K562 (cell line): Measurements from ENCODE around the gene BHLHE23. TPM values are rescaled to one million over a fixed set of nuclear protein-coding genes. Genes with fewer than 3 reads are reported as not detected.

Experiments
- ATAC-seq: fragments of 200-7000 bp; cut with Tn5 transposase; 3 replicates; pipeline ENCODE4 v1.9.1; 2020; ENCODE audit warnings: moderate library complexity
- BruUV-seq: library from RNA; stranded (reverse); fragments of 400-500 nt; replicated peaks from 2 replicates; lab custom pipeline; 2021; lab: Mats Ljungman, UMichigan
- CTCF ChIA-PET: fragments of 300-600 bp; formaldehyde crosslinking; extraction: SDS; loops from one replicate; lab custom pipeline; 2021; ENCODE audit warnings: low intra/inter-chr PET ratio; lab: Yijun Ruan, JAX
- POLR2A ChIA-PET: fragments of 300-600, 350-650 bp; sonication (Branson Sonifier 250); formaldehyde crosslinking; extraction: SDS; loops from one replicate; lab custom pipeline; 2021; ENCODE audit warnings: antibody characterized with exemption, inconsistent platforms; lab: Yijun Ruan, JAX
- DNase-seq, 4 experiments: peaks; one replicate each; pipeline versions ENCODE4 v3.0.0 to v3.0.0-alpha.2; 2011 to 2018; ENCODE audit warnings: low spot score in 3 of 4, mixed read lengths in 3 of 4; ENCODE audit errors: extremely low read depth in 1 of 4
- FAIRE-seq: peaks from 2 replicates; lab custom pipeline; 2011; peaks lifted over from hg19 to GRCh38; lab: Jason Lieb, UNC
- H2AFZ ChIP-seq: 2 replicates; pipeline ENCODE4 v1.6.0; 2011; ENCODE audit warnings: low read depth, low read length, control low read depth, inconsistent platforms
- H3K27ac ChIP-seq: fragments of 200-600 bp; 3 replicates; pipeline ENCODE4 v1.8.0; 2011; ENCODE audit warnings: low read depth, mild to moderate bottlenecking, control low read depth, inconsistent platforms, low read length, moderate library complexity, mixed read lengths; ENCODE audit errors: extremely low read depth
- H3K27me3 ChIP-seq, 2 experiments: fragments of 300-600 bp in 1 of 2; 2 replicates in 1 of 2; 3 replicates in 1 of 2; pipeline versions ENCODE4 v1.6.0 to v1.8.0; 2011; ENCODE audit warnings: inconsistent platforms in 2 of 2, low read length in 2 of 2, mild to moderate bottlenecking in 1 of 2, mixed read lengths in 1 of 2, moderate library complexity in 1 of 2; ENCODE audit not compliant: control insufficient read depth in 2 of 2, insufficient read depth in 2 of 2
- H3K36me3 ChIP-seq: fragments of 300-600 bp; 3 replicates; pipeline ENCODE4 v1.8.0; 2011; ENCODE audit warnings: mild to moderate bottlenecking, low read length, inconsistent platforms; ENCODE audit not compliant: control insufficient read depth, insufficient read depth
- H3K4me1 ChIP-seq, 2 experiments: fragments of 200-600 bp in 1 of 2; replicated peaks in 1 of 2; 2 replicates in 1 of 2; 3 replicates in 1 of 2; pipeline versions ENCODE4 v1.5.1 to v1.8.0; 2011; ENCODE audit warnings: inconsistent platforms in 2 of 2, low read length in 2 of 2, mild to moderate bottlenecking in 1 of 2, mixed read lengths in 1 of 2, moderate library complexity in 1 of 2; ENCODE audit not compliant: control insufficient read depth in 2 of 2, insufficient read depth in 2 of 2
- H3K4me2 ChIP-seq: 2 replicates; pipeline ENCODE4 v1.6.1; 2011; ENCODE audit warnings: low read length, control low read depth, inconsistent platforms, mixed read lengths; ENCODE audit not compliant: insufficient read depth
- H3K4me3 ChIP-seq: fragments of 200-600 bp; sonication (generic), shearing (Covaris generic); 2 replicates; pipeline ENCODE4 v1.5.1; 2016; ENCODE audit warnings: control low read depth, inconsistent platforms
- H3K79me2 ChIP-seq: fragments of 200-600 bp; 3 replicates; pipeline ENCODE4 v1.8.0; 2011; ENCODE audit warnings: low read length, inconsistent platforms; ENCODE audit not compliant: control insufficient read depth, insufficient read depth
- H3K9ac ChIP-seq, 2 experiments: 2 replicates each; pipeline versions ENCODE4 v1.6.0 to v1.6.1; 2011; ENCODE audit warnings: low read depth in 2 of 2, low read length in 2 of 2, control low read depth in 1 of 2, inconsistent platforms in 1 of 2, mild to moderate bottlenecking in 1 of 2, mixed read lengths in 1 of 2; ENCODE audit not compliant: insufficient read depth in 1 of 2
- H3K9me1 ChIP-seq: one replicate; pipeline ENCODE4 v1.6.0; 2011; ENCODE audit warnings: inconsistent platforms, mild to moderate bottlenecking, low read length, moderate library complexity; ENCODE audit not compliant: control insufficient read depth, insufficient read depth
- H3K9me3 ChIP-seq: replicated peaks from 2 replicates; pipeline ENCODE4 v1.5.1; 2011; ENCODE audit warnings: low read depth, low read length, inconsistent platforms; ENCODE audit not compliant: control insufficient read depth, insufficient read depth
- H4K20me1 ChIP-seq: replicated peaks from 2 replicates; pipeline ENCODE4 v1.6.1; 2011; ENCODE audit warnings: low read length, inconsistent platforms, mixed read lengths; ENCODE audit not compliant: control insufficient read depth, insufficient read depth
- CHAMP1 ChIP-seq: fragments of 450-650 bp; IDR thresholded peaks from 2 replicates; pipeline ENCODE4 v1.6.1; 2016; ENCODE audit warnings: mild to moderate bottlenecking
- HDAC1 ChIP-seq, 2 experiments: fragments of 450-650 bp; IDR thresholded peaks; 2 replicates each; pipeline ENCODE4 v1.6.1; 2016 to 2017; ENCODE audit warnings: inconsistent platforms in 1 of 2, mild to moderate bottlenecking in 1 of 2, moderate library complexity in 1 of 2
- HDGF ChIP-seq: fragments of 450-650 bp; IDR thresholded peaks from 2 replicates; pipeline ENCODE4 v1.6.1; 2016
- KLF10 ChIP-seq: fragments of 250-450 bp; sonication (Bioruptor Pico); IDR thresholded peaks from 2 replicates; pipeline ENCODE4 v1.6.1; 2021; ENCODE audit warnings: matching md5 sums
- NCOA1 ChIP-seq: fragments of 450-650 bp; IDR thresholded peaks from 2 replicates; pipeline ENCODE4 v1.6.1; 2016; ENCODE audit warnings: low read depth
- PPARD ChIP-seq: fragments of 250-450 bp; sonication (Bioruptor Pico); IDR thresholded peaks from 2 replicates; pipeline ENCODE4 v1.8.0; 2022; ENCODE audit warnings: inconsistent platforms, mild to moderate bottlenecking, moderate library complexity
- RNF2 ChIP-seq: sonication (generic); IDR thresholded peaks from 2 replicates; pipeline ENCODE4 v1.6.1; 2016
- TRIM25 ChIP-seq: fragments of 450-650 bp; IDR thresholded peaks from 2 replicates; pipeline ENCODE4 v1.7.0; 2016; ENCODE audit warnings: borderline replicate concordance
- WHSC1 ChIP-seq: IDR thresholded peaks from one replicate; pipeline ENCODE4 v1.6.1; 2012; ENCODE audit warnings: low read length, control low read depth, inconsistent platforms
- ZFP30 ChIP-seq: fragments of 250-450 bp; sonication (Bioruptor Pico); IDR thresholded peaks from 2 replicates; pipeline ENCODE4 v1.8.0; 2022; ENCODE audit warnings: moderate library complexity, mild to moderate bottlenecking, inconsistent platforms, borderline replicate concordance
- ZNF785 ChIP-seq: fragments of 250-450 bp; sonication (Bioruptor Pico); IDR thresholded peaks from 2 replicates; pipeline ENCODE4 v1.4.0; 2020; ENCODE audit warnings: mild to moderate bottlenecking
- WGBS: fragments of 100-300 bp; shearing (Covaris generic); methylation state at CpG from one replicate; pipeline ENCODE4 v1.1.6; 2016; ENCODE audit warnings: low coverage, mixed read lengths; ENCODE audit not compliant: insufficient coverage; ENCODE audit errors: missing lambda C conversion rate; 5-methylcytosine and 5-hydroxymethylcytosine counted together
- in situ Hi-C: fragments of 300-500 bp; cut with MboI; formaldehyde crosslinking; loops from 4 replicates; pipeline ENCODE4 v1.15.0; 2018; ENCODE audit warnings: inconsistent platforms, mixed read lengths
- intact Hi-C: fragments of 100-400 bp; cut with micrococcal nuclease; formaldehyde crosslinking; loops from 2 replicates; pipeline ENCODE4 v1.14.2; 2022
- polyA plus RNA-seq, 8 experiments: library from polyadenylated mRNA; depleted of rRNA in 4 of 8; stranded (reverse) in 5 of 8; unstranded in 3 of 8; fragments of >200 nt; fragmentation: Nextera tagmentation in 2 of 8; fragmentation: Illumina TruSeq in 1 of 8; extraction: Ambion mirVana in 2 of 8; extraction: Trizol in 1 of 8; gene quantifications; 2 replicates each; pipeline versions ENCODE4 v1.2.1 to v1.2.3, GENCODE V29; 2011 to 2014; ENCODE audit warnings: inconsistent platforms in 1 of 8, missing spikeins in 1 of 8
- total RNA-seq, 7 experiments: library from RNA; depleted of rRNA in 6 of 7; stranded (reverse); fragments of >200 nt in 6 of 7; fragmentation: Illumina TruSeq in 2 of 7; extraction: Trizol in 2 of 7; gene quantifications; 2 replicates each; pipeline versions ENCODE4 v1.2.1 to v1.2.3, GENCODE V29; 2011 to 2021; ENCODE audit warnings: low replicate concordance in 1 of 7
- TF ChIP-seq, protein P1 (sequence below): fragments of 450-650 bp; IDR thresholded peaks from 2 replicates; pipeline ENCODE4 v1.6.1; 2017; ENCODE audit warnings: antibody characterized with exemption, mild to moderate bottlenecking

BHLHE23 gene
- total and polyA plus RNA-seq, 9 of the 15 experiments (the other 6 are each of a cell fraction or from before 2014, with no cell fraction given): not detected

GRCh38 chr20:62993856-62994494, 12.8 kb downstream of the BHLHE23 start:
- Histone ChIP-seq H3K4me1 (peaks cover 0 to 15% of the 10 kb centered on the region in 2 experiments; a peak in 2 of 5 replicates), H3K27ac (no peak overlapping the region), H3K4me2 (no peak overlapping the region), H3K36me3 (no peaks in the 10 kb centered on the region), H2AFZ (no peak overlapping the region), H4K20me1 (peaks cover 9% of the 10 kb centered on the region), H3K4me3 (no peak overlapping the region), H3K79me2 (no peaks in the 10 kb centered on the region), H3K9ac (no peak overlapping the region), H3K9me1 (no peaks in the 10 kb centered on the region), H3K9me3 (no peaks in the 10 kb centered on the region), H3K27me3 (peaks cover 57 to 88% of the 10 kb centered on the region in 2 experiments)
- no peak for DNase-seq
- no peak for FAIRE-seq
- no TSS peak for BruUV-seq
- intact Hi-C loops: no loop called here
- TF ChIP-seq, protein P1, sequence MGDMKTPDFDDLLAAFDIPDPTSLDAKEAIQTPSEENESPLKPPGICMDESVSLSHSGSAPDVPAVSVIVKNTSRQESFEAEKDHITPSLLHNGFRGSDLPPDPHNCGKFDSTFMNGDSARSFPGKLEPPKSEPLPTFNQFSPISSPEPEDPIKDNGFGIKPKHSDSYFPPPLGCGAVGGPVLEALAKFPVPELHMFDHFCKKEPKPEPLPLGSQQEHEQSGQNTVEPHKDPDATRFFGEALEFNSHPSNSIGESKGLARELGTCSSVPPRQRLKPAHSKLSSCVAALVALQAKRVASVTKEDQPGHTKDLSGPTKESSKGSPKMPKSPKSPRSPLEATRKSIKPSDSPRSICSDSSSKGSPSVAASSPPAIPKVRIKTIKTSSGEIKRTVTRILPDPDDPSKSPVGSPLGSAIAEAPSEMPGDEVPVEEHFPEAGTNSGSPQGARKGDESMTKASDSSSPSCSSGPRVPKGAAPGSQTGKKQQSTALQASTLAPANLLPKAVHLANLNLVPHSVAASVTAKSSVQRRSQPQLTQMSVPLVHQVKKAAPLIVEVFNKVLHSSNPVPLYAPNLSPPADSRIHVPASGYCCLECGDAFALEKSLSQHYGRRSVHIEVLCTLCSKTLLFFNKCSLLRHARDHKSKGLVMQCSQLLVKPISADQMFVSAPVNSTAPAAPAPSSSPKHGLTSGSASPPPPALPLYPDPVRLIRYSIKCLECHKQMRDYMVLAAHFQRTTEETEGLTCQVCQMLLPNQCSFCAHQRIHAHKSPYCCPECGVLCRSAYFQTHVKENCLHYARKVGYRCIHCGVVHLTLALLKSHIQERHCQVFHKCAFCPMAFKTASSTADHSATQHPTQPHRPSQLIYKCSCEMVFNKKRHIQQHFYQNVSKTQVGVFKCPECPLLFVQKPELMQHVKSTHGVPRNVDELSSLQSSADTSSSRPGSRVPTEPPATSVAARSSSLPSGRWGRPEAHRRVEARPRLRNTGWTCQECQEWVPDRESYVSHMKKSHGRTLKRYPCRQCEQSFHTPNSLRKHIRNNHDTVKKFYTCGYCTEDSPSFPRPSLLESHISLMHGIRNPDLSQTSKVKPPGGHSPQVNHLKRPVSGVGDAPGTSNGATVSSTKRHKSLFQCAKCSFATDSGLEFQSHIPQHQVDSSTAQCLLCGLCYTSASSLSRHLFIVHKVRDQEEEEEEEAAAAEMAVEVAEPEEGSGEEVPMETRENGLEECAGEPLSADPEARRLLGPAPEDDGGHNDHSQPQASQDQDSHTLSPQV: no peak
- TF ChIP-seq WHSC1 (no peak), ZNF785 (no peak), RNF2 (no peak), HDAC1 (IDR thresholded peaks at IDR 0.05) (no peak), NCOA1 (no peak), CHAMP1 (no peak), TRIM25 (no peak), ZFP30 (CRISPR knock-in tag) (no peak), PPARD (no peak), KLF10 (no peak), HDGF (no peak)
- ChIA-PET CTCF (no interaction called here), POLR2A (no interaction called here)
- no peak for ATAC-seq
- WGBS: 10% methylated on average over 21 of the region's 23 CpGs
- in situ Hi-C loops: no loop called here
